ENCODE results near the gene PRDM15. TPM values are rescaled to one million over a fixed set of nuclear protein-coding genes. Genes with fewer than 3 reads are reported as not detected.

The PRDM15 gene
- total RNA-seq, 1 experiment from 2014 or later, result 10.4 TPM

DNA sequence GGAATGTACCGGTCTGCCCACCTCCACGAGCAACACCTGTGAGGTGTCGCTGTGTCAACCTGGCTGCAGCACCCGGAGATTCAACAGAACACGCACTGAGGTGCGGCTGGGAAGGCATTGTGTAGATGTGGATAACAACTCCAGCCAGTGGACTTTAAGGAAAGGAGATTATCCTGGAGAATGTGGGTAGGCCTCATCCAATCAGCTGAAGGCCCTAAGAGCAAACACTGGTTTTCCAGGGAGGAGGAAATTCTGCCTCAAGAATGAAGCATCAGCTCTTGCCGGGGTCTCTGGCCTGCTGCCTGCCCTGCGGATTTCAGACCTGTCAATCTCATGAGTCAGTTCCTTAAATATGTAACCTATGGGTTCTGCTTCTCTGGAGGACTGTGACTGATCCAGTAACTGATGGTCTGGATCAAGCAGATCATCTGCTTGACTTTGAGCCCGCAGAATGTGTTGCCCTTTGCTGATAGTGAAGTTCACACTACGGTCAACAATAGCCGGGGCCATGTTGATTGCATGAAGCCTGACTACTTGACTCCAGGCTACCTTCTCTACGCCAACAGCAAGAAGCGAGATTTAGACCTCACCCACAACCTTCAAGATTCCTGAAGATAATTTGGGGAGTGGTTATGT is 15.9 kb upstream of the PRDM15 start:
- DNase-seq, result no peak
- TF ChIP-seq, protein P1, sequence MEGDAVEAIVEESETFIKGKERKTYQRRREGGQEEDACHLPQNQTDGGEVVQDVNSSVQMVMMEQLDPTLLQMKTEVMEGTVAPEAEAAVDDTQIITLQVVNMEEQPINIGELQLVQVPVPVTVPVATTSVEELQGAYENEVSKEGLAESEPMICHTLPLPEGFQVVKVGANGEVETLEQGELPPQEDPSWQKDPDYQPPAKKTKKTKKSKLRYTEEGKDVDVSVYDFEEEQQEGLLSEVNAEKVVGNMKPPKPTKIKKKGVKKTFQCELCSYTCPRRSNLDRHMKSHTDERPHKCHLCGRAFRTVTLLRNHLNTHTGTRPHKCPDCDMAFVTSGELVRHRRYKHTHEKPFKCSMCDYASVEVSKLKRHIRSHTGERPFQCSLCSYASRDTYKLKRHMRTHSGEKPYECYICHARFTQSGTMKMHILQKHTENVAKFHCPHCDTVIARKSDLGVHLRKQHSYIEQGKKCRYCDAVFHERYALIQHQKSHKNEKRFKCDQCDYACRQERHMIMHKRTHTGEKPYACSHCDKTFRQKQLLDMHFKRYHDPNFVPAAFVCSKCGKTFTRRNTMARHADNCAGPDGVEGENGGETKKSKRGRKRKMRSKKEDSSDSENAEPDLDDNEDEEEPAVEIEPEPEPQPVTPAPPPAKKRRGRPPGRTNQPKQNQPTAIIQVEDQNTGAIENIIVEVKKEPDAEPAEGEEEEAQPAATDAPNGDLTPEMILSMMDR (IDR thresholded peaks at IDR 0.05; ENCODE audit: unreplicated experiment), result no peak
- H3K4me3 Mint-ChIP-seq (ENCODE audit: low read depth, unreplicated experiment), result no peak overlapping the region
- H3K27ac Mint-ChIP-seq (ENCODE audit: unreplicated experiment), result no peak overlapping the region
- no peaks in the 10 kb centered on the region for H3K9me3 Mint-ChIP-seq (ENCODE audit: low read depth, unreplicated experiment)
- BruUV-seq (replicated peaks), result no TSS peak
- H3K4me1 Mint-ChIP-seq (ENCODE audit: low read depth, unreplicated experiment), result peaks cover 9% of the 10 kb centered on the region
- intact Hi-C loops (cut with micrococcal nuclease; ENCODE audit: unreplicated experiment), result no loop called here
- H3K36me3 Mint-ChIP-seq (ENCODE audit: insufficient read depth, unreplicated experiment), result peaks cover 5% of the 10 kb centered on the region
- no peaks in the 10 kb centered on the region for H3K27me3 Mint-ChIP-seq (ENCODE audit: unreplicated experiment)
- CTCF ChIA-PET, result no interaction called here

DNA sequence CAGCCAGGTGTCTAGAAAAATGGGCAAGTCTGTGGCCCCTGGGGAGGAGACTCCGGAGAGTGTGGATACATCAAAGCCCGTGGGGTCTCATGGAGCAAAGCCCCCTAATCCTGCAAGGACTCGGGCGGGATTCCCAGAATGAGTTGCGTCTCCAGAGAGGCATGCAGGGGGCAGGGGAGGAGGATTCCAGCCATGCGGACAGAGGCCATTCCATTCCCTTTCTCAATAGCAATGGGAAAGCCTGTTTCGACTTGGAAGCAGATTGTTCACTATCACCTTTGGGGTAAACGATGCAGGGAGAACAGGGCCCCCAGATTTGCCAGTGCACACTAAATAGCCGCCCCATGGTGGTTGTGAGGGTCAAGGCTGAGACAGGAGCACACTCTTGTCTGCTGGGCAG is 15.4 kb upstream of the PRDM15 start:
- TF ChIP-seq, protein P1 (IDR thresholded peaks at IDR 0.05; ENCODE audit: unreplicated experiment), result no peak
- BruUV-seq (replicated peaks), result no TSS peak
- peaks cover 5% of the 10 kb centered on the region for H3K36me3 Mint-ChIP-seq (ENCODE audit: insufficient read depth, unreplicated experiment)
- CTCF ChIA-PET, result no interaction called here
- H3K4me1 Mint-ChIP-seq (ENCODE audit: low read depth, unreplicated experiment), result peaks cover 9% of the 10 kb centered on the region
- no peak for DNase-seq
- intact Hi-C loops (cut with micrococcal nuclease; ENCODE audit: unreplicated experiment), result no loop called here
- no peak overlapping the region for H3K4me3 Mint-ChIP-seq (ENCODE audit: low read depth, unreplicated experiment)
- H3K27ac Mint-ChIP-seq (ENCODE audit: unreplicated experiment), result no peak overlapping the region
- H3K9me3 Mint-ChIP-seq (ENCODE audit: low read depth, unreplicated experiment), result no peaks in the 10 kb centered on the region
- H3K27me3 Mint-ChIP-seq (ENCODE audit: unreplicated experiment), result no peaks in the 10 kb centered on the region

DNA sequence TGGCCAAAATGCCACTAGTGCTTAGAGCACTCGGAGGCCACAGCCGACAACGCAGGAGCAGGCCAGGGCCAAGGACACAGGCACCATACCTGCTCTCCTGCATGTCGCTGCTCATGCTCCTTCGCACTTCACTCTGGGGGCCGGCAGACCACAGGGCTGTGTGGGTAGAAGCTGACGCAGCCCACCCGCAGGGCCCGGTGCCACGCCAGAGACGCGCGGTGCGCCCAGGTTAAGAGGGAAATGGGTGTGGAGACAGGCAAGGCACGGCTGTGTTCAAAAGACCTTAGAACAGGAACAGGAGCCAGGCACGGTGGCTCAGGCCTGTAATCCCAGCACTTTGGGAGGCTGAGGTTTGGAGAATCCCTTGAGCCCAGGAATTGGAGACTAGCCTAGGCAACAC is 13.6 kb upstream of the PRDM15 start:
- DNase-seq, result no peak
- peaks cover 9% of the 10 kb centered on the region for H3K4me1 Mint-ChIP-seq (ENCODE audit: low read depth, unreplicated experiment)
- H3K27ac Mint-ChIP-seq (ENCODE audit: unreplicated experiment), result no peak overlapping the region
- no TSS peak for BruUV-seq (replicated peaks)
- no peaks in the 10 kb centered on the region for H3K27me3 Mint-ChIP-seq (ENCODE audit: unreplicated experiment)
- no peak overlapping the region for H3K4me3 Mint-ChIP-seq (ENCODE audit: low read depth, unreplicated experiment)
- intact Hi-C loops (cut with micrococcal nuclease; ENCODE audit: unreplicated experiment), result no loop called here
- H3K9me3 Mint-ChIP-seq (ENCODE audit: low read depth, unreplicated experiment), result no peaks in the 10 kb centered on the region
- CTCF ChIA-PET, result no interaction called here
- H3K36me3 Mint-ChIP-seq (ENCODE audit: insufficient read depth, unreplicated experiment), result peaks cover 5% of the 10 kb centered on the region
- TF ChIP-seq, protein P1 (IDR thresholded peaks at IDR 0.05; ENCODE audit: unreplicated experiment), result no peak

DNA sequence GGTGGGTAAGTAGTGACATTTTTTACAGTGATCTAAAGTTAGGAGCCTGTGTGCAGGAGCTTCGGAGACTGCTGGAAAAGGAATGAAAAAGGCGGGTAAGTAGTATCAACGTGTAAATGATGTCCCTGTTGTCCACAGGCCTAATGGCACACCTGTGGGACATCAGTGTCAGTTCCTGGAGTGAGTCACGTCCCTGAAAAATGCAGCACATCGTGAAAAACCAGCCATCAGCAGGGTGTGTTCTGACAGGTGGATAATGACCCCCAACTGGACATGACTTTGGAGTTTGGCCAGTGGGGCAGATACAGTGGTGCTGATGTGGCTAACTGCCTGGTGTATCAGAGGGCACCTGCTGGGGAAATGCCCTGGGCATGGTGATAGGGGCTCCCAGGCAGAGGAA is 12.0 kb upstream of the PRDM15 start:
- no peak overlapping the region for H3K4me3 Mint-ChIP-seq (ENCODE audit: low read depth, unreplicated experiment)
- TF ChIP-seq, protein P1 (IDR thresholded peaks at IDR 0.05; ENCODE audit: unreplicated experiment), result no peak
- peak; percentile 8 for DNase-seq
- H3K9me3 Mint-ChIP-seq (ENCODE audit: low read depth, unreplicated experiment), result no peaks in the 10 kb centered on the region
- CTCF ChIA-PET, result interaction anchor here (1.3 kb wide), 1 partner anchor 11 kb away, joined by 5 read pairs; no protein-coding TSS in a partner anchor
- H3K27me3 Mint-ChIP-seq (ENCODE audit: unreplicated experiment), result no peaks in the 10 kb centered on the region
- BruUV-seq (replicated peaks), result no TSS peak
- H3K4me1 Mint-ChIP-seq (ENCODE audit: low read depth, unreplicated experiment), result peaks cover 9% of the 10 kb centered on the region
- intact Hi-C loops (cut with micrococcal nuclease; ENCODE audit: unreplicated experiment), result no loop called here
- H3K36me3 Mint-ChIP-seq (ENCODE audit: insufficient read depth, unreplicated experiment), result peaks cover 5% of the 10 kb centered on the region
- H3K27ac Mint-ChIP-seq (ENCODE audit: unreplicated experiment), result no peak overlapping the region

Measured in Calu3 (cell line).